GM15510 (cell line): ENCODE results near the gene CDKAL1.

Source experiments
- POLR2A ChIP-seq: IDR thresholded peaks from 3 replicates; pipeline ENCODE4 v1.6.1; 2011; ENCODE audit warnings: borderline replicate concordance; ENCODE audit not compliant: insufficient read length; ENCODE audit errors: extremely low read depth

CDKAL1 gene

GRCh38 chr6:21142741-21143140, 608.5 kb downstream of the CDKAL1 start:
- TF ChIP-seq POLR2A, result no peak

- no peak for TF ChIP-seq POLR2A
These were observed 609.4 kb downstream of the CDKAL1 start for GRCh38 chr6:21143645-21144044.

GRCh38 chr6:21144928-21145327, 610.7 kb downstream of the CDKAL1 start:
- no peak for TF ChIP-seq POLR2A

GRCh38 chr6:21147995-21148394, 613.7 kb downstream of the CDKAL1 start:
- no peak for TF ChIP-seq POLR2A

GRCh38 chr6:21149470-21149869, 615.2 kb downstream of the CDKAL1 start:
- TF ChIP-seq POLR2A, result no peak

GRCh38 chr6:21150667-21151066, 616.4 kb downstream of the CDKAL1 start:
- TF ChIP-seq POLR2A, result no peak

- TF ChIP-seq POLR2A, result no peak
These were observed 616.9 kb downstream of the CDKAL1 start for GRCh38 chr6:21151119-21151518.

GRCh38 chr6:21151530-21151929, 617.3 kb downstream of the CDKAL1 start:
- no peak for TF ChIP-seq POLR2A

- TF ChIP-seq POLR2A, result no peak
These were observed 623.1 kb downstream of the CDKAL1 start for GRCh38 chr6:21157186-21157929.

GRCh38 chr6:21158149-21158548, 623.9 kb downstream of the CDKAL1 start:
- no peak for TF ChIP-seq POLR2A

- no peak for TF ChIP-seq POLR2A
These were observed 624.6 kb downstream of the CDKAL1 start for GRCh38 chr6:21158873-21159272.

- no peak for TF ChIP-seq POLR2A
These were observed 625.2 kb downstream of the CDKAL1 start for GRCh38 chr6:21159465-21159864.

GRCh38 chr6:21161707-21162106, 627.5 kb downstream of the CDKAL1 start:
- no peak for TF ChIP-seq POLR2A

GRCh38 chr6:21163110-21163837, 629.0 kb downstream of the CDKAL1 start:
- TF ChIP-seq POLR2A, result no peak

- no peak for TF ChIP-seq POLR2A
These were observed 629.6 kb downstream of the CDKAL1 start for GRCh38 chr6:21163838-21164180.

GRCh38 chr6:21164768-21165326, 630.6 kb downstream of the CDKAL1 start:
- TF ChIP-seq POLR2A, result no peak
